KBM-7 (cell line): ENCODE data around the gene MAST4.

Experiments used
- DNase-seq: peaks from one replicate; pipeline ENCODE4 v3.0.0-alpha.2; 2015
- in situ Hi-C: fragments of 300-500 bp; cut with MboI; formaldehyde crosslinking; loops from 2 replicates; pipeline ENCODE4 v1.14.3; 2020; ENCODE audit warnings: low sequenced_read_pairs, low pct_unique_long_range_greater_than_20kb, mixed read lengths

MAST4 gene

DNA sequence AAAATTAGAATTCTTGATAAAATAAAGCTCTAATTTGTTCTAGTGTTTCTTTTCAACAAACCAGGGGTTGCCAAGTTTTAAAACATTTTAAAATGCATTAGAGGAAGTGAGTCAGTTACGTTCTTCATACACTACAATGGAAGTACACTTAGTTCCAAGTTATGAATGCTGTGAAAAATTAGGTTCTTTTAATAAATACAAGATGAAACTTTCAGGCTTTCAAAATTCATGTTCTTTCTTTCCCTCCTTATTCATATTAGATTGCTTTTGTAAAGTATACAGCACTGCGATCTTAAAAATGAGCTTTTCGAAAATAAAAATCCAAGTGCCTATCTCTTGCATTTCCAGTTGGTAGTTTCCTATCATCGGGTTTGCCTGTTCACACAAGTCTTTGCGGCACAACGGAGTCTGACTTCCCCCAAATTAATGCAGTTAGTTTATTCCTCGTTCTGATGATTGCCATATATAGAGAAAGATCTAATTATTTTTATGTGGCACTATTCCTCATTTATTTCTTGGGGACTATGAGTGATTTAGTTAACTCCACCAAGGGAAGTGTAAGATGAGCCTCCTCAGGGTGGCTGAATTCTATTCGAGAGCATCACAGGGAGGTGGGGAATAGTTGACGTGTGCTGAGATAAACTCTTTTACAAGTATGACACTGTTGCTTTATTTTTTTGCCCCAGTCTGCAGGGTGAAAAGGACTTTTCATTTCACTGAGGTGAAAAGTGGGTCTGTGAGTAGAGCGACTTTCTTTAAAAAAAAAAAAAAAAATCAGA lies 362.2 kb downstream of the MAST4 start:
- no peak for DNase-seq
- in situ Hi-C loops, result no loop called here

GRCh38 chr5:66958980-66959641 lies 362.9 kb downstream of the MAST4 start:
- in situ Hi-C loops, result no loop called here
- no peak for DNase-seq

- in situ Hi-C loops, result no loop called here
- no peak for DNase-seq
Observed at GRCh38 chr5:66959653-66960052, 363.5 kb downstream of the MAST4 start.

GRCh38 chr5:66960369-66961137 lies 364.4 kb downstream of the MAST4 start:
- in situ Hi-C loops, result no loop called here
- no peak for DNase-seq

DNA sequence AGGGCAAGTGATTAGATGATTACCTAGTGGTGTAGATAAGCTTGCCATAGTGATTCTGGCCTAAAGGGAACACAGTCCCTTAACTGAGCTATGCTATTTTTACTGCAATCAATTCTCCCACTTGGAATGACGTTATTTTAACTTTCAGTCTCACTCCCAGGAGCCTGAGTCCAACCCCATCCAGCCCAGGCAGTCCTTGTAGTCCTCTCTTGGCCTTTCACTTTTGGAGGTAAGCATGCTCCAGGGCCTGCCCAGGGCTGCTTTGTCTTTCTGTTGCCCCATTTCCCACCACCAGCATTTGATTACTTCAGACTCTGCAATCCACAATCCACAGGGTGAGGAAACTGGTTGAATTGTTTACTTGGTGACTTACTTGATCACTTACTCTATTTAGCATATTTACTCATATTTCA lies 367.4 kb downstream of the MAST4 start:
- DNase-seq, result no peak
- in situ Hi-C loops, result no loop called here

- in situ Hi-C loops, result no loop called here
- DNase-seq, result no peak
Observed at GRCh38 chr5:66966439-66966838, 370.2 kb downstream of the MAST4 start.

DNA sequence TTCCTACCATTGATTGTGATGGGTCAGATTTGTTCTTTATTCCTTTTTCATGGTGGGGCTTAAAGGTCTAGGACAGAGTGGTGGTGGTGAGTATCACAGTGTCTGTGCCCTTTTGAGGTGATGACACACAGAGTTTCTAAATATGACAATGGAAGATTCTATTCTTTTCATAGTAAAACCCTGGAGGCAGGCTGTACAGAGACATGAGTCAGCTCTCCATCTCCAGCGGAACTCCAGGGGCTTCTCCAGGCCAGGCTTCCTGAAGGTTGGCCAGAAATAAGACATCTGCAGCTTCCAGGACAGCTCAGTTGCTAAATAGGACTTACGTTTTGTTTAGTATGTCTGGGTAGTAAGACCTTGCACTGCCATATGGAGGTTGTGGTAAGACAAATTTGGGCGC lies 370.9 kb downstream of the MAST4 start:
- in situ Hi-C loops, result no loop called here
- DNase-seq, result no peak

DNA sequence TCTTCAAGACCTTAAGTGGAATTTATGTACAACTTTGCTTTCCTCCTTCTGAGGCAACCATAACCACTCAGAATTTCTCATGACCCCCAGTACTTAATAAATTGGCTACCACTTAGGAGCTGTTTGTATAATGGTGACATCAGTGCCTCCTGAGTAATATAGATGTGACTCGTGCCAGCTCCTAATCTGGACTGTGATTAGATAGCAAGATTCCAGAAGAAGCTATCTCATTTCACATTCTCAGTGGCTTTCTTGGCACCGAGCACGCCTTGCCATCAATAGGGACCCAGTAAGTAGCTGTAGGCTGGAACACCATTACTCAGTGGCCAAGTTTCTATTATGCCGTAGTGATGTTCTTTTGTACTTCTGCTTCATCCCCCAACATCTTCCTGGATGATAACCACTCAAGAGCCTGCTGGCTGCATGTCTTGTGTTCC lies 371.7 kb downstream of the MAST4 start:
- DNase-seq, result no peak
- in situ Hi-C loops, result no loop called here

- in situ Hi-C loops, result no loop called here
- no peak for DNase-seq
Observed at GRCh38 chr5:66969484-66969883, 373.3 kb downstream of the MAST4 start.

DNA sequence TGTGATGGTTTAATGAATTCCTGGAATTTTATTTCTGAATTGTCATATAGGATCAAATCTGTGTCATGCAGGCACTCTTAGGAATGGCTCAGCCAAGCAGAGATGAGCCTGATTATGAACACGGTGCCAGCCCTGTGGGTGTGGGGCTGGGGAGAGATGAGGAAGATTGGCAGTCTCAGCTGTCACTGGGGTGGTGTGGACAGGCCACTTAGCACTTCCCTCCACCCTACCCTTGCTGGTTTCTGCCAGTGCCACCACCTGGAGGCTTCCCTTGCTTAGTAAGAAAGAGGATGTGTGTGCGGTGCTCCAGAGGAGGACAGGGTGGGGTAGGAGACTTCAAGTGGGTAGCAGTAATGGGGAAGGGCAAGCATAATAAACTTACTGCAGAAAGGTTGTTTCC lies 373.8 kb downstream of the MAST4 start:
- in situ Hi-C loops, result no loop called here
- no peak for DNase-seq

GRCh38 chr5:66972004-66972403 lies 375.8 kb downstream of the MAST4 start:
- DNase-seq, result no peak
- in situ Hi-C loops, result no loop called here

- DNase-seq, result no peak
- in situ Hi-C loops, result no loop called here
Observed at GRCh38 chr5:66974256-66974655, 378.1 kb downstream of the MAST4 start.

GRCh38 chr5:66976108-66976507 lies 379.9 kb downstream of the MAST4 start:
- DNase-seq, result no peak
- in situ Hi-C loops, result no loop called here

- DNase-seq, result no peak
- in situ Hi-C loops, result no loop called here
Observed at GRCh38 chr5:66979738-66980137, 383.5 kb downstream of the MAST4 start.

DNA sequence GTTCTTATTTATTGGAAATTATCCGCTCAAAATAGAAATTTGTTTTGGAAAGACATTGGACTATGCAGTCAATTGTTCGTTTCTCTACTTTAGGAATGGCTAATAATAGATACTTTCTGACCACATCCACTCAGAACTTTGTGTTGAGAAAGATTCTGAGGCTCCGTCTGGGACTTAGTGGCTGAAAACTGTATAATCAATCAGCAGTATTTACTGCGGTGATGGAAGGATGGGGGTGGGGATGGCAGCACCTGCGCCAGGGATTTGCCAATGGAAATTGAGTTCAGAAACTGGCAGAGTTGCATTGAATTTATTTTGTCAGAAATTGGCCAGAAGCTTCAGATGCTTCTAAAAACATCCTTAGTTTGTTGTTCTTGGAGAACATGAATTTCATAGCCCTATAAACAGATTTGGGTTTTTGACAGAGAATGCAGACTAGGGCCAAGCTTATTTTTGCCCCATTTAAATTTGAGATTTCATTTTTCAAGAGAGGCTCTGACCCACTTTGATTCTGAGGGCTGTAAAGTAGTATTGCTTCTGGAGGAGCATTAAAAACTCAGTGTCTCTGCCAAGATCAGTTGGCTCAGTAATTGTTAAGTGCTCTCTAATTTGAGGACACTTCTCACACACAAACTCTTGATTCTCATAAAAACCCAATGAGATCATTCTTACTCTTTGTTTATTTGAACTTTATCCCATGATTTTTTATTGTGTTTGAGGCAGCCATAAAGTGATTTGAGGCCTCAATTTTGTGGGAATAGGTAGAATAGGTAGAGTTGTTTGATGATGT lies 385.3 kb downstream of the MAST4 start:
- in situ Hi-C loops, result no loop called here
- no peak for DNase-seq

GRCh38 chr5:66982056-66982387 lies 385.8 kb downstream of the MAST4 start:
- in situ Hi-C loops, result no loop called here
- DNase-seq, result no peak

DNA sequence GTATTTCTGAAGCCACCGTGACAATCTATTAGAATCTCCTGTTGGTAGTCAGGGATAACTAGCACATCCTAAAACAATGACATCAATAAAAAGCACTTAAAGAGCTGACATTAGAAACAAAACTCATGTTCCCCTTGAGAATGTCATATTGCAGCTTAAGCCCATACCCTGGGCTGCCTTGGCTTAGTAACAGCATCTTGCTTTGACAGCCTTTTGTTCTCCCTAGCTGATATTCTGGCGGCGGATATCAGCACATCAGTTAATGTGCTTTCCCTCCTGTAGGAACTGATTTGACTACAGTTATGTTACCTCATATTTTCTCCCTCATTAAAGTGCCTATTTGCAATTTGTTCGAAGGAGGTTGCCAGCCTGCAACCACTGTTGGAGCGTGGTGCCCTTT lies 386.3 kb downstream of the MAST4 start:
- no peak for DNase-seq
- in situ Hi-C loops, result no loop called here

GRCh38 chr5:66985417-66985816 lies 389.2 kb downstream of the MAST4 start:
- in situ Hi-C loops, result no loop called here

DNA sequence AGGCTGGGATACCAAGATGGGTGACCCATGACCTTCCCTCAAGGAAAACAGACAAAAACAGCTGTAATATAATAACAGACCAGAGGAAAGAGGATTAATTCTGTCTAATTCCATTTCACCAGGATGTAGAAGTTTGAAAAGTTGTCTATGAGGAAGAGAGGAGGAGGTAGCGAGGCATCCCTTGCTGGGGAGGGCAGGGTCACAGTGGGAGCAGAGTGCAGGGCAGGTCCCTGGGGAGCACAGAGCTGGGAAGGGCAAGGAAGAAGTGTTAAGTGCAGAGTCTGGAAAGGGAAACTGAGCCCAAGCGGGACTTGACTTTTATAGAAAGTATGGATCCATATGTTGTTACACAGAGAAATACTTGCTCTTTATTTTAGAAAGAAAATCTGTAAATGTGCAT lies 389.8 kb downstream of the MAST4 start:
- in situ Hi-C loops, result no loop called here
- DNase-seq, result no peak

More at GRCh38 chr5:66985417-66985816, 389.2 kb downstream of the MAST4 start:
- no peak for DNase-seq
